ENCODE data around the gene KAT5.
"Not testable (repeated sequence)": the region's sequence is repeated elsewhere in the genome, so short reads cannot be mapped to it uniquely, and the experiment has no call there.

The KAT5 gene

DNA sequence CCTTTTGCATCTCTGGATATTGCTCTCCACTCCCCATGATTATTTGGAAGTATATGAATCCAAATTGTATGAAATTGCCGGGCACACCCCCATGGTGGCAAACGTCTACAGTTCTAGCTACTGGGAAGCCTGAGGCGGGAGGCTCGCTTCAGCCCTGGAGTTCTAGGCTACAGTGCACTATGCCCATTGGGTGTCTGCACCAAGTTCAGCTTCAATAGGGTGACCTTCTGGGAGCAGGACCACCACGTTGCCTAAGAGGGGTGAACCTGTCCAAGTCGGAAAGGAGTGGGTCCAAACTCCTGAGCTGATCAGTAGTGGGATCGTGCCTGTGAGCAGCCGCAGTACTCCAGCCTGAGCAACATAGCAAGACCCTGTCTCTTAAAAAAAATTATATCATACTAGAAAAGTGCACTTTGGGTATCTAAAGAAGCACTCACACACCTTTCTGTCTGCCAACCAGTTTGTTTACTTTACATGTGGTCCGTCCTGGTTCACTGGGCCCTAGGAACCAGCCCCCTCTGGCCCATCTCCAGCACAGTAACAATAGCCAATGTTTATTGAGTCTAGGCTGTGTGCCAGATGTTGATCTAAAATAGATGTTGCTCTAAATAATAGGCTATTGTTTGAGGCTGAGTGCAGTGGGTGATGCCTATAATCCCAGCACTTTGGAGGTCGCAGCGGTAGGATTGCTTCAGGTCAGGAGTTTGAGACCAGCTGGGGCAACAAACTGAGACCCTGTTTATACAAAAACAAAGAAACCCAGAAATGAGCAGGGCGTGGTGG, 16.4 kb upstream of the KAT5 start:
- H3K9ac ChIP-seq (ENCODE audit: low read length) = no peak overlapping the region
- H3K4me1 ChIP-seq (ENCODE audit: control insufficient read depth, low read depth, low read length) = no peaks in the 10 kb centered on the region
- H3K27ac ChIP-seq (ENCODE audit: low read length) = no peak overlapping the region
- H3K36me3 ChIP-seq (ENCODE audit: control insufficient read depth, low read depth, low read length) = no peaks in the 10 kb centered on the region
- H3K9me3 ChIP-seq (ENCODE audit: control insufficient read depth, low read depth, low read length) = no peaks in the 10 kb centered on the region
- H3K4me3 ChIP-seq (ENCODE audit: low read length) = no peak overlapping the region
- H3K27me3 ChIP-seq (ENCODE audit: control insufficient read depth, insufficient read depth, low read length) = no peaks in the 10 kb centered on the region

DNA sequence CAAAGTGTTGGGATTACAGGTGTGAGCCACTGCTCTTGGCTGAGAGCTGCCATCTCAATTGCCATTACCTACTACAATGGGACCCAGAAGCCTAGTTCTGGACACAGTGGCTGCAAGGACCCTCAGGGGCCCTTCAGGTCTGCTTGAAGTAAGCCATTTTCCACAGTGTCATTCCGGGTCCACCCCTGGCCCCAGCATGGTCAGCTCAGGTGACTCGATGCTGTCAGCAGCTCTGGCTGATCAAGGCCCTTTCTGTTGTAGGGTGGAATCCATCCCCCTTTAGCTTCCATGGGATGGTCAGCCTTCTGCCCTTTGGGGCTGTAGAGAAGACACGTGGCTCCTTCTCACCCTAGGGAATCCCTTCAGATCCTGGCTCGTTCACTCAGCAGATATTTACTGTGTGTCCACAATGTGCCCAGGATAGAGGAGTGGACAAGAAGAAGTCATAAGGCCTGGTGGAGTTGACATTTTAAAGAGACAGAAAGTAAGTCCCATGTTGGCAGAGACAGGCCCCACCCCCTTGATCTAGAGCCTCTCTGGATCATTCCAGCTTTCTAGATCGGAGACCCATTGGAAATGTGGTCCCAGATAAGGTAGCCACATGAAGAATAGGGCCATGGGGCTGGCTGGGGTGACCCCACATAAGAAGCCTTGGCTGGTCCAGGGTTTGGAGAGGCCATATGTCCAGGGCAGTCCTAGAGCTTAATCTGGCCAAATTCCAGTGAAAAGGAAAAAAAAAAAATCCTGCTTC, 15.1 kb upstream of the KAT5 start:
- Histone ChIP-seq H3K4me1 (ENCODE audit: control insufficient read depth, low read depth, low read length) (no peaks in the 10 kb centered on the region), H3K27ac (ENCODE audit: low read length) (no peak overlapping the region), H3K36me3 (ENCODE audit: control insufficient read depth, low read depth, low read length) (no peaks in the 10 kb centered on the region), H3K27me3 (ENCODE audit: control insufficient read depth, insufficient read depth, low read length) (no peaks in the 10 kb centered on the region), H3K9me3 (ENCODE audit: control insufficient read depth, low read depth, low read length) (no peaks in the 10 kb centered on the region), H3K4me3 (ENCODE audit: low read length) (no peak overlapping the region), H3K9ac (ENCODE audit: low read length) (no peak overlapping the region)

DNA sequence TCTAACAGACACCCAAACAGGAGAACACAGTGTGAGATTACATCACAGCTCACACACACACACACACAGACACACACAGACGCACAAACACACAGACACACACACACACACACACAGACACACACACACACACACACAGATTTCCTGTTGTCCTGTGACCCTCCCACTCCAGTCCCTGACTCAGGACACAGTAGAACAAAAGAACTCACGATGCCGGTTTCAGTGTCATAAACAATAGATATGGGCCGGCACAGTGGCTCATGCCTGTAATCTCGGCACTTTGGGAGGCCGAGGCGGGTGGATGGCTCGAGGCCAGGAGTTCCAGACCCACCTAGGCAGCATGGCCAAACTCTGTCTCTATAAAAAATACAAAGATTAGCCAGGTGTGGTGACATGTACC, 13.8 kb upstream of the KAT5 start:
- no peak overlapping the region for H3K4me3 ChIP-seq (ENCODE audit: low read length)
- no peaks in the 10 kb centered on the region for H3K9me3 ChIP-seq (ENCODE audit: control insufficient read depth, low read depth, low read length)
- H3K27me3 ChIP-seq (ENCODE audit: control insufficient read depth, insufficient read depth, low read length) = no peaks in the 10 kb centered on the region
- H3K4me1 ChIP-seq (ENCODE audit: control insufficient read depth, low read depth, low read length) = no peaks in the 10 kb centered on the region
- no peak overlapping the region for H3K9ac ChIP-seq (ENCODE audit: low read length)
- H3K27ac ChIP-seq (ENCODE audit: low read length) = no peak overlapping the region
- no peaks in the 10 kb centered on the region for H3K36me3 ChIP-seq (ENCODE audit: control insufficient read depth, low read depth, low read length)

DNA sequence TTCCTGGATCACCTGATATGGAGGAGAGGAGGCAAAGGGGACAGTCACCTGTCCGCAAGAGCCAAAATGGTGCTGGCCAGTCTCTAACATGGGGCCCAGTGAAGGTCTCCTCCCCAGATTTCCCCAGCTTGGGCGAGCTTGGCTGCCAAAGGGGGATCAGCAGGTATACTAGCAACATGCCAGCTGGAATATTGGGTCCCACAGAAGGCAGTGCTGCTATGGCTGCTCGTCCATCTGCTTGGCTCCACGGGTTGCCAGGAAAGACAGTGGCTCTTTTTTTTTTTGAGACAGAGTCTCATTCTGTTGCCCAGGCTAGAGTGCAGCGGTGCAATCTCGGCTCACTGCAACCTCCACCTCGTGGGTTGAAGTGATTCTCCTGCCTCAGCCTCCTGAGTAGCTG, 12.7 kb upstream of the KAT5 start:
- no peaks in the 10 kb centered on the region for H3K9me3 ChIP-seq (ENCODE audit: control insufficient read depth, low read depth, low read length)
- no peak overlapping the region for H3K9ac ChIP-seq (ENCODE audit: low read length)
- H3K36me3 ChIP-seq (ENCODE audit: control insufficient read depth, low read depth, low read length) = no peaks in the 10 kb centered on the region
- no peak overlapping the region for H3K4me3 ChIP-seq (ENCODE audit: low read length)
- H3K27me3 ChIP-seq (ENCODE audit: control insufficient read depth, insufficient read depth, low read length) = no peaks in the 10 kb centered on the region
- H3K4me1 ChIP-seq (ENCODE audit: control insufficient read depth, low read depth, low read length) = no peaks in the 10 kb centered on the region
- no peak overlapping the region for H3K27ac ChIP-seq (ENCODE audit: low read length)

DNA sequence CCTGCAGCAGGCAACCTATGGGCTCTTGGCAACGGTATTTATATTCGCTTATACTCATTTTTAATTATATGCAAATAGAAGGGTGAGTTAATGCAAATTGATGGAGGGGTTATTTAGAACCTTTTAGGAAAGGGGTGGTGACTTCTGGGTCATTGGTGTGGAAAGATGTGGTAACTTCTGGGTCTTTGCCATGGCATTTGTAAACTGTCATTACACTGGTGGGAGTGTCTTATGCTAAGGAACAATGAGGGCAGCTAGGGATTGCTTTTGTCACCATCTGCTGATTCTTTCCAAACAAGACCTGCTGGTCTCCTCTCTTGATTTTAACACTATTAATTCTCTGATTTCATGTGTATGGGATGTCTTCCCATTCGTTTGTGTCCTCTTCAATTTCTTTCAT, 11.7 kb upstream of the KAT5 start:
- H3K27me3 ChIP-seq (ENCODE audit: control insufficient read depth, insufficient read depth, low read length) = no peaks in the 10 kb centered on the region

DNA sequence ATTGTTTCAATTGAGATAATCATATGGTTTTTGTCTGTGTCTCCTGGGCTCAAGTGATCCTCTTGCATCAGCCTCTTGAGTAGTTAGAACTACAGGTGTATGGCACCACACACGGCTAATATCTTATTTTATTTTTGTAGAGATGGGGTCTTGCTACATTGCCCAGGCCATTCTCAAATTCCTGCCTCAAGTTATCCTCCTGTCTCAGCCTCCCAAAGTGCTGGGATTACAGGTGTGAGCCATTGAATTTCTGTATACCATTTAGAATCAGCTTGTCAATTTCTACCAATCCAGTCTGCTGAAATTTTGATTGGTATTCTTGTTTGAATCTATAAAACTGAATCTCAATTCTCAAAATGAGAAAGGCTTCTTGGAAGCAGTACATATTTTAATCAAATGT, 10.4 kb upstream of the KAT5 start:
- H3K4me3 ChIP-seq (ENCODE audit: low read length) = no peak overlapping the region
- no peak overlapping the region for H3K27ac ChIP-seq (ENCODE audit: low read length)
- no peaks in the 10 kb centered on the region for H3K4me1 ChIP-seq (ENCODE audit: control insufficient read depth, low read depth, low read length)
- no peaks in the 10 kb centered on the region for H3K27me3 ChIP-seq (ENCODE audit: control insufficient read depth, insufficient read depth, low read length)
- no peak overlapping the region for H3K9ac ChIP-seq (ENCODE audit: low read length)
- H3K36me3 ChIP-seq (ENCODE audit: control insufficient read depth, low read depth, low read length) = no peaks in the 10 kb centered on the region
- H3K9me3 ChIP-seq (ENCODE audit: control insufficient read depth, low read depth, low read length) = no peaks in the 10 kb centered on the region

More for the DNA sequence above, 11.7 kb upstream of the KAT5 start:
- H3K4me3 ChIP-seq (ENCODE audit: low read length) = no peak overlapping the region
- no peaks in the 10 kb centered on the region for H3K4me1 ChIP-seq (ENCODE audit: control insufficient read depth, low read depth, low read length)
- H3K36me3 ChIP-seq (ENCODE audit: control insufficient read depth, low read depth, low read length) = no peaks in the 10 kb centered on the region
- H3K9me3 ChIP-seq (ENCODE audit: control insufficient read depth, low read depth, low read length) = no peaks in the 10 kb centered on the region
- no peak overlapping the region for H3K9ac ChIP-seq (ENCODE audit: low read length)
- H3K27ac ChIP-seq (ENCODE audit: low read length) = no peak overlapping the region

DNA sequence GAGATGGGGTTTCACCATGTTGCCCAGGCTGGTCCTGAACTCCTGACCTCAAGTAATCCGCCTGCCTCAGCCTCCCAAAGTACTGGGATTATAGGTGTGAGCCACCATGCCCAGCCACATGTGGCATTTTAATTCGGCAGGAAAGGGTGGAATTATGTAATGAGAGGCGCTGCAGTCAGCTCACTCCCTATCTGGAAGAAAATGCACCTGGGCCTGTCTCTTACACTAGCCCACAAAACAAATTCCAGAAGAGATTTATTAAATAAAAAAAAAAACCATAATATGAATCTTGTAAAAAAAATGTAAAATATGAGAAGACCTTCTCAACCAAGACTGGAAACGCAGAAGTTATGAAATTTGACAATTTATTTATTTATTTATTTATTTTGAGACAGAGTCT, 8.2 kb upstream of the KAT5 start:
- Histone ChIP-seq H3K27ac (ENCODE audit: low read length) (no peak overlapping the region), H3K36me3 (ENCODE audit: control insufficient read depth, low read depth, low read length) (no peaks in the 10 kb centered on the region), H3K9ac (ENCODE audit: low read length) (no peak overlapping the region), H3K4me1 (ENCODE audit: control insufficient read depth, low read depth, low read length) (no peaks in the 10 kb centered on the region), H3K9me3 (ENCODE audit: control insufficient read depth, low read depth, low read length) (no peaks in the 10 kb centered on the region), H3K4me3 (ENCODE audit: low read length) (no peak overlapping the region), H3K27me3 (ENCODE audit: control insufficient read depth, insufficient read depth, low read length) (peaks cover 6% of the 10 kb centered on the region)

DNA sequence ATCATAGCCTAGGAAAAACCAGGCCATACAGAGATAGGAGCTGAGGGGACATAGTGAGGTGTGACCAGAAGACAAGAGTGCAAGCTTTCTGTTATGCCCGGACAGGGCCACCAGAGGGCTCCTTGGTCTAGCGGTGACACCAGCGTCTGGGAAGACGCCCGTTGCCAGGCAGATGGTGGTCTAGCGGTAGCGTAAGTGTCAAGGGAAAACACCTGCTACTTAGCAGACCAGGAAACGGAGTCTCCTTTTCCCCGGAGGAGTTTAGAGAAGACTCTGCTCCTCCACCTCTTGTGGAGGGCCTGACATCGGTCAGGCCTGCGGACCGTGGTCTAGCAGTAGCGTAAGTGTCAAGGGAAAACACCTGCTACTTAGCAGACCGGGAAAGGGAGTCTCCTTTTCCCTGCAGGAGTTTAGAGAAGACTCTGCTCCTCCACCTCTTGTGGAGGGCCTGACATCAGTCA, 5.7 kb upstream of the KAT5 start:
- H3K4me1 ChIP-seq (ENCODE audit: control insufficient read depth, low read depth, low read length); H3K27ac ChIP-seq (ENCODE audit: low read length); H3K9ac ChIP-seq (ENCODE audit: low read length): not testable (repeated sequence)

DNA sequence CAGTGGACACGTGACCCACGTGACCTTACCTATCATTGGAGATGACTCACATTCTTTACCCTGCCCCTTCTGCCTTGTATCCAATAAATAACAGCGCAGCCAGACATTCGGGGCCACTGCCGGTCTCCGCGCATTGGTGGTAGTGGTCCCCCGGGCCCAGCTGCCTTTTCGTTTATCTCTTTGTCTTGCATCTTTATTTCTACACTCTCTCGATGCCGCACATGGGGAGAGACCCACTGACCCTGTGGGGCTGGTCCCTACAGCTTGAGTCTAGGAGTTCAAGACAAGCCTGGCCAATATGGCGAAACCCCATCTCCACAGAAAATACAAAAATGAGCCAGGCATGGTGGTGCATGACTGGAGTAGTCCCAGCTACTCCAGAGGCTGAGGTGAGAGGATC, 5.0 kb upstream of the KAT5 start:
- H3K9ac ChIP-seq (ENCODE audit: low read length) = not testable (repeated sequence)

More for the DNA sequence above, 5.7 kb upstream of the KAT5 start:
- not testable (repeated sequence) for H3K9me3 ChIP-seq (ENCODE audit: control insufficient read depth, low read depth, low read length); H3K27me3 ChIP-seq (ENCODE audit: control insufficient read depth, insufficient read depth, low read length); H3K36me3 ChIP-seq (ENCODE audit: control insufficient read depth, low read depth, low read length); H3K4me3 ChIP-seq (ENCODE audit: low read length)

DNA sequence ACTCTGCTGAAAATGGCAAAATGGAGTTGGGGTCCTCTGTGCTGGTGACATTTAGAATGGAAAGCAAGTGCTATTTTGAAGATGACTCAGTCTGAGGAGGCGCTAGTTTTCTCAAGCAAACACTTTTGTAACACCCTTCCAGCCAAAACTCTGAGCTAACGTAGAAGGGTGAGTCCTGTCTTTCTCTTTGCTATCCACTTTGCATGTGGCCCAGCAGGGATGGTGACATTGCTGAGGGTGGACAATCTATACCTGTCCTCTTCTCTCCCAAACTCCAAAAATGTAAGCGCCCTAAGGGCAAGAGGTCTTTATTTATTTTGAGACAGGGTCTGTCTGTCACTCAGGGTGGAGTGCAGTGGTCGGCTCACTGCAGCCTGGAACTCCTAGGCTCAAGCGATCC, 3.6 kb upstream of the KAT5 start:
- Histone ChIP-seq H3K27me3 (ENCODE audit: control insufficient read depth, insufficient read depth, low read length) (peaks cover 6% of the 10 kb centered on the region), H3K9me3 (ENCODE audit: control insufficient read depth, low read depth, low read length) (no peaks in the 10 kb centered on the region), H3K4me3 (ENCODE audit: low read length) (no peak overlapping the region), H3K4me1 (ENCODE audit: control insufficient read depth, low read depth, low read length) (no peaks in the 10 kb centered on the region), H3K27ac (ENCODE audit: low read length) (no peak overlapping the region), H3K36me3 (ENCODE audit: control insufficient read depth, low read depth, low read length) (peaks cover 2% of the 10 kb centered on the region), H3K9ac (ENCODE audit: low read length) (no peak overlapping the region)

More for the DNA sequence above, 5.0 kb upstream of the KAT5 start:
- H3K36me3 ChIP-seq (ENCODE audit: control insufficient read depth, low read depth, low read length); H3K4me3 ChIP-seq (ENCODE audit: low read length); H3K4me1 ChIP-seq (ENCODE audit: control insufficient read depth, low read depth, low read length); H3K9me3 ChIP-seq (ENCODE audit: control insufficient read depth, low read depth, low read length); H3K27me3 ChIP-seq (ENCODE audit: control insufficient read depth, insufficient read depth, low read length); H3K27ac ChIP-seq (ENCODE audit: low read length): not testable (repeated sequence)

DNA sequence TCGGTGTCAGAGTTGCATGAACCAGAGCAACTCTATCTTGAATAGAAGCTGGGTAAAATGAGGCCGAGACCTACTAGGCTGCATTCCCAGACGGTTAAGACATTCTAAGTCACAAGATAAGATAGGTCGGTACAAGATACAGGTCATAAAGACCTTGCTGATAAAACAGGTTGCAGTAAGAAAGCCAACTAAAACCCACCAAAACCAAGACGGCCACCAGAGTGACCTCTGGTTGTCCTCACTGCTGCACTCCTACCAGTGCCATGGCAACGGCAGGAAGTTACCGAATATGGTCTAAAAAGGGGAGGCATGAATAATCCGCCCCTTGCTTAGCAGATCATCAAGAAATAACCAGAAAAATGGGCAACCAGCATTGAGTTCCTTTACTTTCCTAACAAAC, 2.4 kb upstream of the KAT5 start:
- no peak overlapping the region for H3K4me3 ChIP-seq (ENCODE audit: low read length)
- H3K27me3 ChIP-seq (ENCODE audit: control insufficient read depth, insufficient read depth, low read length) = peaks cover 6% of the 10 kb centered on the region
- H3K9me3 ChIP-seq (ENCODE audit: control insufficient read depth, low read depth, low read length) = no peaks in the 10 kb centered on the region
- H3K9ac ChIP-seq (ENCODE audit: low read length) = no peak overlapping the region
- no peak overlapping the region for H3K27ac ChIP-seq (ENCODE audit: low read length)
- H3K36me3 ChIP-seq (ENCODE audit: control insufficient read depth, low read depth, low read length) = peaks cover 13% of the 10 kb centered on the region
- H3K4me1 ChIP-seq (ENCODE audit: control insufficient read depth, low read depth, low read length) = no peaks in the 10 kb centered on the region

DNA sequence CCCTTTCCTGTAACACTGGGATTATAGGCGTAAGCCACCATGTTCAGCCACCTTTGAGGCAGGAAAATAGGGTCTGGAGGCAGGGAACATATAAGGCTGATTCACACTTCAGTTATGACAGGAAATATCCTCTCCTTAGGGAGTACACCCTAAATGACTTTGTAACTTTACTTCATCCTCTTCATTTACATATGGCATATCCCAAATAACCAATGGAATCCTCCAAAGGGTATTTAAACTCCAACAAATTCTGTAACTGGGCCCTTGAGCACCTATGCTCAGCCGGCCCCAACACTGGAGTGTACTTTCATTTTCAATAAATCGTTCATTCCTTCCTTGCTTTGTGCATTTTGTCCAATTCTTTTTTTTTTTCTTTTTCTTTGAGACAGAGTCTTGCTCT, 1.6 kb upstream of the KAT5 start:
- H3K9me3 ChIP-seq (ENCODE audit: control insufficient read depth, low read depth, low read length) = no peaks in the 10 kb centered on the region
- H3K36me3 ChIP-seq (ENCODE audit: control insufficient read depth, low read depth, low read length) = peaks cover 20% of the 10 kb centered on the region
- peaks cover 6% of the 10 kb centered on the region for H3K27me3 ChIP-seq (ENCODE audit: control insufficient read depth, insufficient read depth, low read length)
- no peaks in the 10 kb centered on the region for H3K4me1 ChIP-seq (ENCODE audit: control insufficient read depth, low read depth, low read length)
- H3K4me3 ChIP-seq (ENCODE audit: low read length) = no peak overlapping the region
- H3K27ac ChIP-seq (ENCODE audit: low read length) = no peak overlapping the region
- no peak overlapping the region for H3K9ac ChIP-seq (ENCODE audit: low read length)

Data from iPS-18a (cell line).